Left renal pelvis (tissue), 4 donors: ENCODE measurements around the gene TRIM64. TPM values are rescaled to one million over a fixed set of nuclear protein-coding genes. Genes with fewer than 3 reads are reported as not detected.
"Not testable (repeated sequence)": the region's sequence is repeated elsewhere in the genome, so short reads cannot be mapped to it uniquely, and the experiment has no call there.

Experiments
- DNase-seq, 4 donors: peaks; one replicate each; pipeline ENCODE4 v3.0.0-alpha.2; 2013; ENCODE audit warnings: low read depth in 4 of 4, low spot score in 3 of 4
- polyA plus RNA-seq, 4 donors: library from polyadenylated mRNA; unstranded; fragments of 120-200 nt; gene quantifications; one replicate each; pipeline ENCODE4 v1.2.1, GENCODE V29; 2013; ENCODE audit not compliant: insufficient read length in 4 of 4

TRIM64 gene
- not detected for polyA plus RNA-seq

GRCh38 chr11:89965737-89966136, at the start of gene TRIM64:
Gene TRIM64 (plus strand): TSS chr11:89966037. CDS start chr11:89968504, 2,467 bp downstream.
- not testable (repeated sequence) for DNase-seq

- DNase-seq: no peak
Measured at GRCh38 chr11:89922195-89922660, 43.6 kb upstream of the TRIM64 start, which contains the start of gene TRIM49D1. Gene TRIM49D1 (minus strand): TSS chr11:89922245. CDS start chr11:89917710, 4,535 bp downstream.

GRCh38 chr11:89923764-89924163, 42.1 kb upstream of the TRIM64 start, which contains the start of gene TRIM49D2:
Gene TRIM49D2 (plus strand): TSS chr11:89924064. CDS start chr11:89926762, 2,698 bp downstream.
- DNase-seq: not testable (repeated sequence)

- not testable (repeated sequence) for DNase-seq
Measured at GRCh38 chr11:89960833-89961232, 5.0 kb upstream of the TRIM64 start.

Other genes starting within 250 kb of the TRIM64 start
- gene TRIM49, start 157.5 kb upstream of the TRIM64 start, polyA plus RNA-seq: not detected
- gene TRIM64B, start 87.5 kb upstream of the TRIM64 start, polyA plus RNA-seq: under 1 TPM in 1 of 4 donors, not detected in 3; 0.08 TPM
- not detected for gene TRIM49D1, start 43.8 kb upstream of the TRIM64 start, polyA plus RNA-seq
- gene TRIM49D2, start 42.0 kb upstream of the TRIM64 start, polyA plus RNA-seq: not detected
- gene TRIM49C, start 65.1 kb downstream of the TRIM64 start, polyA plus RNA-seq: not detected
- gene UBTFL1, start 119.9 kb downstream of the TRIM64 start, polyA plus RNA-seq: not detected
- 10 to 100 TPM; 21.6 to 36.3 (median 31.2) TPM for gene NAALAD2, start 168.6 kb downstream of the TRIM64 start, polyA plus RNA-seq